ENCODE results near the gene SP3. TPM values are rescaled to one million over a fixed set of nuclear protein-coding genes. Genes with fewer than 3 reads are reported as not detected.

Gene SP3
- total RNA-seq, 1 experiment from 2014 or later: 73.8 TPM

GRCh38 chr2:173986805-173987204 is 21.6 kb upstream of the SP3 start:
- H3K9me3 Mint-ChIP-seq (ENCODE audit: unreplicated experiment): no peaks in the 10 kb centered on the region
- H3K4me1 Mint-ChIP-seq (ENCODE audit: insufficient read depth, unreplicated experiment): peaks cover 58% of the 10 kb centered on the region
- CTCF ChIA-PET: interaction anchor here (0.5 to 1.4 kb wide), 6 partner anchors 8 to 841 kb away, joined by 3 to 6 read pairs (median 3); no protein-coding TSS in a partner anchor
- intact Hi-C loops (cut with micrococcal nuclease): no loop called here
- POLR2A ChIA-PET: interaction anchor here (1.0 to 4.5 kb wide), 6 partner anchors 10 to 85 kb away, joined by 3 to 44 read pairs (median 4); partner anchors contain the start of gene SP3
- no peaks in the 10 kb centered on the region for H3K36me3 Mint-ChIP-seq (ENCODE audit: insufficient read depth, unreplicated experiment)
- H3K27ac Mint-ChIP-seq (ENCODE audit: low read depth, unreplicated experiment): peak overlapping the region; percentile 64
- BruUV-seq (replicated peaks): no TSS peak
- H3K4me3 Mint-ChIP-seq (ENCODE audit: unreplicated experiment): no peak overlapping the region
- no peak for TF ChIP-seq CTCF (IDR thresholded peaks at IDR 0.05; ENCODE audit: unreplicated experiment)
- no peaks in the 10 kb centered on the region for H3K27me3 Mint-ChIP-seq (ENCODE audit: insufficient read depth, unreplicated experiment)
- DNase-seq (ENCODE audit: unreplicated experiment): no peak

- Mint-ChIP-seq H3K27me3 (ENCODE audit: insufficient read depth, unreplicated experiment) (no peaks in the 10 kb centered on the region), H3K4me1 (ENCODE audit: insufficient read depth, unreplicated experiment) (peaks cover 48% of the 10 kb centered on the region), H3K27ac (ENCODE audit: low read depth, unreplicated experiment) (peak overlapping the region; percentile 61), H3K36me3 (ENCODE audit: insufficient read depth, unreplicated experiment) (no peaks in the 10 kb centered on the region), H3K9me3 (ENCODE audit: unreplicated experiment) (no peaks in the 10 kb centered on the region), H3K4me3 (ENCODE audit: unreplicated experiment) (no peak overlapping the region)
- no peak for TF ChIP-seq CTCF (IDR thresholded peaks at IDR 0.05; ENCODE audit: unreplicated experiment)
- intact Hi-C loops (cut with micrococcal nuclease): no loop called here
- POLR2A ChIA-PET: interaction anchor here (0.6 to 4.5 kb wide), 12 partner anchors 9 to 956 kb away, joined by 3 to 44 read pairs (median 4); partner anchors contain the start of gene SP3
- CTCF ChIA-PET: interaction anchor here (0.8 to 1.1 kb wide), 3 partner anchors 19 to 264 kb away, joined by 3 to 4 read pairs (median 3); no protein-coding TSS in a partner anchor
- DNase-seq (ENCODE audit: unreplicated experiment): no peak
- no TSS peak for BruUV-seq (replicated peaks)
Measured at GRCh38 chr2:173985605-173985992, 20.4 kb upstream of the SP3 start.

GRCh38 chr2:173984866-173985604 is 19.9 kb upstream of the SP3 start:
- Mint-ChIP-seq H3K9me3 (ENCODE audit: unreplicated experiment) (no peaks in the 10 kb centered on the region), H3K36me3 (ENCODE audit: insufficient read depth, unreplicated experiment) (no peaks in the 10 kb centered on the region), H3K4me1 (ENCODE audit: insufficient read depth, unreplicated experiment) (peaks cover 47% of the 10 kb centered on the region), H3K4me3 (ENCODE audit: unreplicated experiment) (no peak overlapping the region), H3K27me3 (ENCODE audit: insufficient read depth, unreplicated experiment) (no peaks in the 10 kb centered on the region), H3K27ac (ENCODE audit: low read depth, unreplicated experiment) (peak overlapping the region; percentile 61)
- ChIA-PET POLR2A (interaction anchor here (0.6 to 4.8 kb wide), 13 partner anchors 10 to 351 kb away, joined by 3 to 44 read pairs (median 5); partner anchors contain the start of gene SP3), CTCF (interaction anchor here (0.7 to 1.1 kb wide), 3 partner anchors 53 to 957 kb away, joined by 3 to 4 read pairs (median 3); no protein-coding TSS in a partner anchor)
- BruUV-seq (replicated peaks): no TSS peak
- intact Hi-C loops (cut with micrococcal nuclease): no loop called here
- TF ChIP-seq CTCF (IDR thresholded peaks at IDR 0.05; ENCODE audit: unreplicated experiment): no peak
- no peak for DNase-seq (ENCODE audit: unreplicated experiment)

- intact Hi-C loops (cut with micrococcal nuclease): no loop called here
- H3K27ac Mint-ChIP-seq (ENCODE audit: low read depth, unreplicated experiment): peak overlapping the region; percentile 79
- no peaks in the 10 kb centered on the region for H3K9me3 Mint-ChIP-seq (ENCODE audit: unreplicated experiment)
- ChIA-PET CTCF (interaction anchor here (1.1 to 1.6 kb wide), 2 partner anchors 11 to 57 kb away, joined by 3 to 6 read pairs; no protein-coding TSS in a partner anchor), POLR2A (interaction anchor here (0.7 to 4.8 kb wide), 9 partner anchors 8 to 358 kb away, joined by 3 to 25 read pairs (median 14); no protein-coding TSS in a partner anchor)
- no peak for TF ChIP-seq CTCF (IDR thresholded peaks at IDR 0.05; ENCODE audit: unreplicated experiment)
- BruUV-seq (replicated peaks): no TSS peak
- no peaks in the 10 kb centered on the region for H3K36me3 Mint-ChIP-seq (ENCODE audit: insufficient read depth, unreplicated experiment)
- no peak overlapping the region for H3K4me3 Mint-ChIP-seq (ENCODE audit: unreplicated experiment)
- DNase-seq (ENCODE audit: unreplicated experiment): no peak
- peaks cover 52% of the 10 kb centered on the region for H3K4me1 Mint-ChIP-seq (ENCODE audit: insufficient read depth, unreplicated experiment)
- H3K27me3 Mint-ChIP-seq (ENCODE audit: insufficient read depth, unreplicated experiment): no peaks in the 10 kb centered on the region
Measured at GRCh38 chr2:173983391-173983871, 18.3 kb upstream of the SP3 start.

Data from MCF 10A (cell line).